Type B pancreatic cell (in vitro differentiated cells): Measurements from ENCODE around the gene FILIP1. TPM values are rescaled to one million over a fixed set of nuclear protein-coding genes. Genes with fewer than 3 reads are reported as not detected.

Source experiments
- DNase-seq: peaks from one replicate; pipeline ENCODE4 v3.0.0; 2021; ENCODE audit warnings: mixed read lengths; ENCODE audit not compliant: unreplicated experiment; ENCODE audit errors: extremely low spot score
- H3K27ac Mint-ChIP-seq: 2 replicates; pipeline ENCODE4 v1.8.0; 2021; ENCODE audit warnings: mild to moderate bottlenecking, mixed read lengths
- H3K27me3 Mint-ChIP-seq: 2 replicates; pipeline ENCODE4 v1.8.0; 2021; ENCODE audit warnings: mixed read lengths
- H3K36me3 Mint-ChIP-seq: 2 replicates; pipeline ENCODE4 v1.8.0; 2021; ENCODE audit warnings: mixed read lengths
- H3K4me1 Mint-ChIP-seq: one replicate; pipeline ENCODE4 v1.8.0; 2021; ENCODE audit warnings: mixed read lengths; ENCODE audit not compliant: unreplicated experiment
- H3K4me3 Mint-ChIP-seq: 2 replicates; pipeline ENCODE4 v1.8.0; 2021; ENCODE audit warnings: mild to moderate bottlenecking, mixed read lengths
- H3K9me3 Mint-ChIP-seq: 2 replicates; pipeline ENCODE4 v1.8.0; 2021; ENCODE audit warnings: mixed read lengths
- total RNA-seq: library from RNA; stranded (reverse); gene quantifications from 2 replicates; pipeline ENCODE4 v1.2.1, GENCODE V29; 2021; ENCODE audit warnings: low replicate concordance
- TF ChIP-seq, protein P1 (sequence below): fragments of 200-600 bp; sonication (generic); conservative IDR thresholded peaks from 2 replicates; pipeline ENCODE4 v1.5.0; 2021; ENCODE audit warnings: antibody characterized with exemption, mild to moderate bottlenecking

The FILIP1 gene
- total RNA-seq, 1 donor from 2014 or later = 5.0 TPM

DNA sequence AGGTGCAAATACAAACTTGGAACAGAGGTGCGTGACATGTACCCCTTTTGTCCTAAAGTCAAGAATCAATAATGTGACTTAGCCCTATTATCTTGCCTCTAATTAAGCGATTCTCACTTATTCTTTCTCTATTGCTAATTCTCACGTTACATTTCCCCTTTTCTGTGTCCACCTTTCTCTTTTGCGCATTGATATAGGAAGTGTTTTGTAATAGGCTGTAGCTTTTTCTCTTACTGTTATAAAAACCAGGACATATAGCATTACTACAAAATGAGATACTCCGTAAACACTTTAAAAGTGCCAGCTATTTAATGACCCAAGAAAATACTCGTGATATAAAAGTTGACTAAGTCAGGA lies 208.3 kb downstream of the FILIP1 start:
- Mint-ChIP-seq H3K27ac (no peak overlapping the region), H3K4me1 (peaks cover 28% of the 10 kb centered on the region), H3K9me3 (peaks cover 3% of the 10 kb centered on the region), H3K4me3 (no peak overlapping the region), H3K36me3 (peaks cover 3% of the 10 kb centered on the region), H3K27me3 (no peaks in the 10 kb centered on the region)
- TF ChIP-seq, protein P1, sequence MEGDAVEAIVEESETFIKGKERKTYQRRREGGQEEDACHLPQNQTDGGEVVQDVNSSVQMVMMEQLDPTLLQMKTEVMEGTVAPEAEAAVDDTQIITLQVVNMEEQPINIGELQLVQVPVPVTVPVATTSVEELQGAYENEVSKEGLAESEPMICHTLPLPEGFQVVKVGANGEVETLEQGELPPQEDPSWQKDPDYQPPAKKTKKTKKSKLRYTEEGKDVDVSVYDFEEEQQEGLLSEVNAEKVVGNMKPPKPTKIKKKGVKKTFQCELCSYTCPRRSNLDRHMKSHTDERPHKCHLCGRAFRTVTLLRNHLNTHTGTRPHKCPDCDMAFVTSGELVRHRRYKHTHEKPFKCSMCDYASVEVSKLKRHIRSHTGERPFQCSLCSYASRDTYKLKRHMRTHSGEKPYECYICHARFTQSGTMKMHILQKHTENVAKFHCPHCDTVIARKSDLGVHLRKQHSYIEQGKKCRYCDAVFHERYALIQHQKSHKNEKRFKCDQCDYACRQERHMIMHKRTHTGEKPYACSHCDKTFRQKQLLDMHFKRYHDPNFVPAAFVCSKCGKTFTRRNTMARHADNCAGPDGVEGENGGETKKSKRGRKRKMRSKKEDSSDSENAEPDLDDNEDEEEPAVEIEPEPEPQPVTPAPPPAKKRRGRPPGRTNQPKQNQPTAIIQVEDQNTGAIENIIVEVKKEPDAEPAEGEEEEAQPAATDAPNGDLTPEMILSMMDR = no peak
- DNase-seq = no peak

DNA sequence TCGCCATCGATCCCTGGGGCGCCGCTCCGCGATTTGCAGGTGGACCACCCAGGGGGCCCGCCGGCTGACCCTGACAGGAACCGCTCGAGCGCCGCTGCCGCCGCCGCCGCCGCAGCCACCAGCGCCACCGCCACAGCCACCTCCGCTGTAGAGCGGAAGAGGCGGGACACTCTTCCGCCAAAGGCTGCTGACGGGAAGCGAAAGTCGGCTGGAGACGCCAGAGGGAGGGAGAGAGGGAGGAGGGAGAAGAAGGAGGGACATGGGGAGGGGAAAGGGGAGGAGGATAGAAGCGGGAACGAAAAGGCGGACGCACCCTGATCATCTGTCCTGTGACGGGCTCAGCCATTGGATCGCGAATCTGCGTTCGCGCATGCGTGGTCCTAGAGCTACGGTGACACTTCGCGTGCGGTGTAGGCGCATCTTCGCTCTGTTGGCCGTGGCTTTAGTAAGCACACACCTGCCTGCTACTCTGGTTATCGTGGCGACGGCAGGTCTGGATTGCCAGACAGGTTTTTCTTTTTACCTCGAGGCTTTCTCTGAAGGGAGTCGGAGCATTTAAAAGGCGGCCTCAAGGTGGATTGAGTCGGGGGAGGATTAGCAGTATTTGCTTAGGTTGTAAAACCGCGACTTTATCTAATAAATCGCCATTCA lies 208.8 kb downstream of the FILIP1 start, which contains the start of gene TMEM30A:
Gene TMEM30A, minus strand, starts transcription at position 161 of the 651 bp plus-strand sequence. Its CDS starts 154 bp downstream, at position 7.
- no peak within 1 kb of the TSS for H3K4me3 Mint-ChIP-seq
- peaks cover 3% of the 10 kb centered on the region for H3K36me3 Mint-ChIP-seq
- H3K27ac Mint-ChIP-seq = no peak within 1 kb of the TSS
- no peaks in the 10 kb centered on the region for H3K27me3 Mint-ChIP-seq
- peak; percentile 95 for DNase-seq
- peaks cover 3% of the 10 kb centered on the region for H3K9me3 Mint-ChIP-seq
- TF ChIP-seq, protein P1 = no peak
- peaks cover 23% of the 10 kb centered on the region for H3K4me1 Mint-ChIP-seq

DNA sequence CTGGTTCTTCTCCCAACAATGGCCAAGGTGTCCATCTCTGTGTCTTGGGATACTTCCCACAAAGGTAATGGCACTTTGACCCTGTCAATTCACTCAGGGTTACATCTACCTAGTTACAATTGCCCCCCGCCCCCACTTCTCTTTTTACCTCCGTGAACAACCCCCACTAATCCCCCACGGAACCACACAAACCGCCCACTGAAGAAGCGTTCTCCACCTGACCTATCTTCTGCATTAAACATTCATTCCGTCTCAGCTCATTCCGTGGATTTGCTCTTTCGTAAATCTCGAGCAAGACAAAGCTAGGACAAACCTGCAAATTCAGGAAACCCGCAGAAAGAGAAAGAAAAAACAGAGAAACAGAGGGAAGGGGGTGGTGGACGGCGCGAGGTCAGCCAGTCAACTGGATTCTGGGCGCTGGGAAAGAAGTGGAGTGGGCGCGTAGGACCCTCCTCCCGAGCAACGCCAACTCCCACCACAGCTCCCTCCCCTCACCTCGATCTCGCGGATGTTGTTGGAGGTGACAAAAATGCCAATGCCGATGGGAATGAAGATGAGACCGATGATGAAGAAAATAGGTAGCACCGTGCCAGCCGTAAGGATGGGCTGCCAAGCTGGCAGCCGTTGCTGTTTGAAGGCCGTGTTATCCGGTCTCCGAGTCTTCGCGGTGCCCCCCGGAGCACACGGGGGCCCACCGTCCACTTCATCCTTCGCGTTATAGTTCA lies 209.5 kb downstream of the FILIP1 start:
- Mint-ChIP-seq H3K27me3 (no peaks in the 10 kb centered on the region), H3K9me3 (peaks cover 3% of the 10 kb centered on the region), H3K4me3 (no peak overlapping the region), H3K4me1 (peaks cover 25% of the 10 kb centered on the region), H3K36me3 (peaks cover 3% of the 10 kb centered on the region), H3K27ac (no peak overlapping the region)
- TF ChIP-seq, protein P1 = peak; percentile 27
- no peak for DNase-seq

DNA sequence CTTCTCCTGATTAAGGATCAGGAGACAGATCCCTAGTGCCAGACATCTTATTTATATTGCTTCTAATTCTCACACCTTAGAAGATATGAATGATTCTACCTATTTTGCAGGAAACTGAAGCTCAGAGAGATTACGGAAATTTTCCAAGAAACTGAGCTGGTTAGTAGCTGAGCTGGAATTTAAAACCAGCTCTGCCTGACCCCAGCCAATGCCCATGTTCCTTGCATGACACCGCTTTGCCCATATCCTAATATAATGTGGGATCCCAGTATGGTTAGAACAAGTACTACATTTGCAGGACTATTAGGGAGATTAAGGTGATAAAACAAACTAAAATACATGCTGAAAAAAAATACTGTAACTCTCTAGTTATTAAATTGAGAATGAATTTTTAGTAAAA lies 210.9 kb downstream of the FILIP1 start:
- Mint-ChIP-seq H3K4me1 (peaks cover 34% of the 10 kb centered on the region), H3K4me3 (no peak overlapping the region), H3K36me3 (peaks cover 8% of the 10 kb centered on the region), H3K27ac (peak overlapping the region; percentile 77), H3K27me3 (no peaks in the 10 kb centered on the region), H3K9me3 (no peaks in the 10 kb centered on the region)
- TF ChIP-seq, protein P1 = no peak
- no peak for DNase-seq

DNA sequence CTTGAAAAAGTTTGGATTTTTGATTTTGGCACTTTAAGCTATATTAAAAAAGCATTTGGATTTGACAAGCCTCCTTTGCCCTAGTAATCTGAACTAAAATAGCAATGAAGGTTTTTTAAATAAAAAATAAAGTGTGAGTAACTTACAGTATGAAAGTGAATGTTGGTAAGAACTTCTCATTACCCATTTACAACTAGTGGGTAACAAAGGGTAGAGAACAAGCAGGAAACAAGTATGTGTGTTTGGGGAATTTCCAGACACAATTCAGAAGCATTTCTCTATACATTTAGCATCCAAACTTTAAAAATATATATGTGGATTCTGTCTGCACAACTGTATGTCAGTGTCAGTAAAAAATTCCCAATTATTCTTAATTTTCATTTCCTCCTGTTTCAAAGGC lies 211.9 kb downstream of the FILIP1 start:
- TF ChIP-seq, protein P1 = no peak
- H3K36me3 Mint-ChIP-seq = peaks cover 12% of the 10 kb centered on the region
- no peaks in the 10 kb centered on the region for H3K9me3 Mint-ChIP-seq
- H3K4me3 Mint-ChIP-seq = peak overlapping the region; percentile 84
- H3K27ac Mint-ChIP-seq = peak overlapping the region; percentile 47
- DNase-seq = no peak
- H3K4me1 Mint-ChIP-seq = peaks cover 28% of the 10 kb centered on the region
- no peaks in the 10 kb centered on the region for H3K27me3 Mint-ChIP-seq
